Panc1 (cell line): ENCODE results near the gene MCU.

Source experiments
- POLR2AphosphoS5 ChIP-seq: IDR thresholded peaks from 2 replicates; pipeline ENCODE4 v1.6.1; 2012; ENCODE audit warnings: mild to moderate bottlenecking, low read depth, low read length, moderate library complexity
- SIN3A ChIP-seq: IDR thresholded peaks from 2 replicates; pipeline ENCODE4 v1.6.1; 2012; ENCODE audit warnings: low read depth, mild to moderate bottlenecking, low read length, moderate library complexity, borderline replicate concordance; ENCODE audit not compliant: insufficient read depth
- TCF7L2 ChIP-seq: IDR thresholded peaks from 2 replicates; pipeline ENCODE4 v1.6.1; 2011; ENCODE audit warnings: mild to moderate bottlenecking, low read depth, low read length, inconsistent platforms
- TF ChIP-seq, protein P1 (sequence below): fragments of 450-650 bp; IDR thresholded peaks from 2 replicates; pipeline ENCODE4 v1.5.1; 2017; ENCODE audit warnings: mild to moderate bottlenecking

DNA sequence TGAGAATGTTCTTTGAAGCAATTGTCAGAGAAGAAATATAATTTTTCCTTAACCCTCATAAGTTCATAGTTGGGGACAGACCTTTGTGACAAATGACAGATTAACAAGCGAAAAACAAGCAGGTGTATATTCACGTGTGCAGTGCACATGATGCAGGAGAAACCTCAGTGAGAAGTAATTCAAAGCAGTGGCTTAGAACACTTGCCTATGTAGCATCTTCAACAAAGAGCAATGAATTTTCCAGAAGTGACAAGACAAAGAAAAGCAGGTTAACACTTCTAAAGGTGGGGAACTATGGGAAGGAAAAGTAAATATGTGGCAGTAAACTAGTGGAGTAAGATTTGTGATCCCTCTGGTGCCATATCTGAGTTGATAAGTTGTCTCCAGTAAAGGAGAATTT lies 65.8 kb downstream of the MCU start:
- TF ChIP-seq, protein P1, sequence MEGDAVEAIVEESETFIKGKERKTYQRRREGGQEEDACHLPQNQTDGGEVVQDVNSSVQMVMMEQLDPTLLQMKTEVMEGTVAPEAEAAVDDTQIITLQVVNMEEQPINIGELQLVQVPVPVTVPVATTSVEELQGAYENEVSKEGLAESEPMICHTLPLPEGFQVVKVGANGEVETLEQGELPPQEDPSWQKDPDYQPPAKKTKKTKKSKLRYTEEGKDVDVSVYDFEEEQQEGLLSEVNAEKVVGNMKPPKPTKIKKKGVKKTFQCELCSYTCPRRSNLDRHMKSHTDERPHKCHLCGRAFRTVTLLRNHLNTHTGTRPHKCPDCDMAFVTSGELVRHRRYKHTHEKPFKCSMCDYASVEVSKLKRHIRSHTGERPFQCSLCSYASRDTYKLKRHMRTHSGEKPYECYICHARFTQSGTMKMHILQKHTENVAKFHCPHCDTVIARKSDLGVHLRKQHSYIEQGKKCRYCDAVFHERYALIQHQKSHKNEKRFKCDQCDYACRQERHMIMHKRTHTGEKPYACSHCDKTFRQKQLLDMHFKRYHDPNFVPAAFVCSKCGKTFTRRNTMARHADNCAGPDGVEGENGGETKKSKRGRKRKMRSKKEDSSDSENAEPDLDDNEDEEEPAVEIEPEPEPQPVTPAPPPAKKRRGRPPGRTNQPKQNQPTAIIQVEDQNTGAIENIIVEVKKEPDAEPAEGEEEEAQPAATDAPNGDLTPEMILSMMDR, result no peak
- TF ChIP-seq TCF7L2, result no peak
- no peak for TF ChIP-seq SIN3A
- TF ChIP-seq POLR2AphosphoS5, result no peak
